ENCODE measurements around the gene DTD2.

The DTD2 gene

GRCh38 chr14:31429791-31430190 lies 27.5 kb downstream of the DTD2 start:
- POLR2A ChIA-PET = no interaction called here
- CTCF ChIA-PET = no interaction called here
- TF ChIP-seq LEF1 (IDR thresholded peaks at IDR 0.05; ENCODE audit: borderline replicate concordance) = no peak
- TF ChIP-seq BHLHE40 (IDR thresholded peaks at IDR 0.05; ENCODE audit: borderline replicate concordance) = no peak
- TF ChIP-seq ELF4 (IDR thresholded peaks at IDR 0.05) = no peak
- TF ChIP-seq HDGF (IDR thresholded peaks at IDR 0.05; ENCODE audit: borderline replicate concordance) = no peak
- no peak for TF ChIP-seq ARNT (IDR thresholded peaks at IDR 0.05)
- no peak for TF ChIP-seq FOXA1 (IDR thresholded peaks at IDR 0.05)
- no peak for TF ChIP-seq PKNOX1 (IDR thresholded peaks at IDR 0.05)
- no peak for TF ChIP-seq NFRKB (IDR thresholded peaks at IDR 0.05)
- no peak for TF ChIP-seq FOXM1 (IDR thresholded peaks at IDR 0.05; ENCODE audit: borderline replicate concordance)
- TF ChIP-seq SUZ12 (IDR thresholded peaks at IDR 0.05) = no peak

GRCh38 chr14:31428011-31428410 lies 29.3 kb downstream of the DTD2 start:
- TF ChIP-seq FOXK2 (IDR thresholded peaks at IDR 0.05) (no peak), ZNF384 (IDR thresholded peaks at IDR 0.05) (no peak), SP1 (IDR thresholded peaks at IDR 0.05) (no peak), HDGF (IDR thresholded peaks at IDR 0.05; ENCODE audit: borderline replicate concordance) (no peak), TARDBP (IDR thresholded peaks at IDR 0.05) (no peak), BHLHE40 (IDR thresholded peaks at IDR 0.05; ENCODE audit: borderline replicate concordance) (no peak), CTBP1 (IDR thresholded peaks at IDR 0.05; ENCODE audit: borderline replicate concordance) (no peak), ARNT (IDR thresholded peaks at IDR 0.05) (no peak), ELF4 (IDR thresholded peaks at IDR 0.05) (no peak), NFRKB (IDR thresholded peaks at IDR 0.05) (no peak), SUZ12 (IDR thresholded peaks at IDR 0.05) (no peak), LEF1 (IDR thresholded peaks at IDR 0.05; ENCODE audit: borderline replicate concordance) (no peak), FOXM1 (IDR thresholded peaks at IDR 0.05; ENCODE audit: borderline replicate concordance) (no peak), FOXA1 (IDR thresholded peaks at IDR 0.05) (no peak), PKNOX1 (IDR thresholded peaks at IDR 0.05) (no peak), L3MBTL2 (conservative IDR thresholded peaks at IDR 0.05) (no peak)
- POLR2A ChIA-PET = interaction anchor here (1.7 kb wide), 1 partner anchor 7 kb away, joined by 9 read pairs; the partner anchor contains the start of gene HEATR5A
- no peak for DNase-seq (ENCODE audit: extremely low spot score)
- CTCF ChIA-PET = no interaction called here

More at GRCh38 chr14:31429791-31430190, 27.5 kb downstream of the DTD2 start:
- DNase-seq (ENCODE audit: extremely low spot score) = no peak

- TF ChIP-seq SUZ12 (IDR thresholded peaks at IDR 0.05) (no peak), ZNF384 (IDR thresholded peaks at IDR 0.05) (no peak), FOXM1 (IDR thresholded peaks at IDR 0.05; ENCODE audit: borderline replicate concordance) (no peak), PKNOX1 (IDR thresholded peaks at IDR 0.05) (no peak), FOXK2 (IDR thresholded peaks at IDR 0.05) (no peak), TARDBP (IDR thresholded peaks at IDR 0.05) (no peak), LEF1 (IDR thresholded peaks at IDR 0.05; ENCODE audit: borderline replicate concordance) (no peak), SP1 (IDR thresholded peaks at IDR 0.05) (no peak), CTBP1 (IDR thresholded peaks at IDR 0.05; ENCODE audit: borderline replicate concordance) (no peak), BHLHE40 (IDR thresholded peaks at IDR 0.05; ENCODE audit: borderline replicate concordance) (no peak), ELF4 (IDR thresholded peaks at IDR 0.05) (no peak), HDGF (IDR thresholded peaks at IDR 0.05; ENCODE audit: borderline replicate concordance) (no peak), FOXA1 (IDR thresholded peaks at IDR 0.05) (no peak), NFRKB (IDR thresholded peaks at IDR 0.05) (no peak)
- ChIA-PET POLR2A (no interaction called here), CTCF (interaction anchor here (0.7 kb wide), 1 partner anchor 298 kb away, joined by 3 read pairs; no protein-coding TSS in a partner anchor)
- DNase-seq (ENCODE audit: extremely low spot score) = no peak
These were observed 30.6 kb downstream of the DTD2 start for GRCh38 chr14:31426663-31427062.

DNA sequence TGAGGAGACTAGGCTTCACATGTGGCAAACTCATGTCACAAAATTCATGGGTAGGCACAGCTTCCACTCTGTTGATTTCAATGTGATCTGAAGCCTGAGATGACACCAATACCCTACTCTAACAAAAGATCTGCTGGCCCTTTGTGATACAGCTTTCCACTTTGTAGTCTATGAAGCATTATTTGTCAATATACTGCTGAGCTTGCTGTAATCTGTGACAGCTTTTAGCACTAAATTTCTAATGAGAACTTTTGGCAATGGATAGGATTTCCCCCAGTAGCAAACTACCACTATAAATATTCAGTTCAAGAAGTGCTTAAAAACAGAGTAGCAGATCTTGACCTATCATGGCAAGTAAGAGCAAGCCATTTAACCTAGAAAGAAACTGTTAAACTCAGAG lies 31.4 kb downstream of the DTD2 start:
- no peak for DNase-seq (ENCODE audit: extremely low spot score)
- TF ChIP-seq SUZ12 (IDR thresholded peaks at IDR 0.05) (no peak), TARDBP (IDR thresholded peaks at IDR 0.05) (no peak), PKNOX1 (IDR thresholded peaks at IDR 0.05) (no peak), FOXM1 (IDR thresholded peaks at IDR 0.05; ENCODE audit: borderline replicate concordance) (no peak), LEF1 (IDR thresholded peaks at IDR 0.05; ENCODE audit: borderline replicate concordance) (no peak), FOXA1 (IDR thresholded peaks at IDR 0.05) (no peak), L3MBTL2 (conservative IDR thresholded peaks at IDR 0.05) (no peak), CTBP1 (IDR thresholded peaks at IDR 0.05; ENCODE audit: borderline replicate concordance) (no peak), ZNF384 (IDR thresholded peaks at IDR 0.05) (no peak), ARNT (IDR thresholded peaks at IDR 0.05) (no peak)
- CTCF ChIA-PET = interaction anchor here (0.7 kb wide), 1 partner anchor 297 kb away, joined by 3 read pairs; no protein-coding TSS in a partner anchor
- POLR2A ChIA-PET = no interaction called here

DNA sequence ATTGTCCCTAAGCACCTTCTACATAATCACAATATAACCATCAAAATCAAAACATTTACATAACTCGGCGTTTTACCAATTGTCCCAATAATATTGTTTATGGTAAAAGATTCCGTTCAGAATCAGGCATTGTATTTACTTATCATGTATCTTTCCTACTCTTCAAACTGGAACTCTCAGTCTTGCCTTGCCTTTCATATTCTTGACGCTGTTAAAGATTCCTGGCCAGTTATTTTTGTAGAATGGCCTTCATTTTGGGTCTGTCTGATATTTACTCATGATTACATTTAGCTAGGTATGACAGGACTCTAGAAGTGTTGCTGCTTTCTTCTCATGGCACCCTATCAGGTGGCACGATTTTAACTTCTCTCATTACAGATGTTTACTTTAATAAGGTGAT lies 36.1 kb downstream of the DTD2 start:
- CTCF ChIA-PET = interaction anchor here (0.8 kb wide), 1 partner anchor 37 kb away, joined by 3 read pairs; no protein-coding TSS in a partner anchor
- TF ChIP-seq ZNF384 (IDR thresholded peaks at IDR 0.05) (no peak), LEF1 (IDR thresholded peaks at IDR 0.05; ENCODE audit: borderline replicate concordance) (no peak), TARDBP (IDR thresholded peaks at IDR 0.05) (no peak), FOXM1 (IDR thresholded peaks at IDR 0.05; ENCODE audit: borderline replicate concordance) (no peak), SUZ12 (IDR thresholded peaks at IDR 0.05) (no peak), L3MBTL2 (conservative IDR thresholded peaks at IDR 0.05) (no peak), HDGF (IDR thresholded peaks at IDR 0.05; ENCODE audit: borderline replicate concordance) (no peak), CTBP1 (IDR thresholded peaks at IDR 0.05; ENCODE audit: borderline replicate concordance) (no peak), PKNOX1 (IDR thresholded peaks at IDR 0.05) (no peak), ELF4 (IDR thresholded peaks at IDR 0.05) (no peak), ARNT (IDR thresholded peaks at IDR 0.05) (no peak)
- POLR2A ChIA-PET = interaction anchor here (0.8 to 2.8 kb wide), 4 partner anchors 8 to 36 kb away, joined by 3 to 24 read pairs (median 8); partner anchors contain the start of gene DTD2
- DNase-seq (ENCODE audit: extremely low spot score) = no peak

Measured in HEK293T (cell line).